AG08395 (cell line): ENCODE measurements around the gene AKT3.

Experiments used
- DNase-seq: peaks from one replicate; pipeline ENCODE4 v3.0.0; 2012; ENCODE audit warnings: mixed read lengths, low spot score

AKT3 gene

GRCh38 chr1:243487036-243487648, 362.9 kb downstream of the AKT3 start:
- DNase-seq, result no peak

- no peak for DNase-seq
These were observed 366.1 kb downstream of the AKT3 start for GRCh38 chr1:243483952-243484351.

- DNase-seq, result no peak
These were observed 366.8 kb downstream of the AKT3 start for GRCh38 chr1:243483071-243483771.

- DNase-seq, result peak; percentile 87
These were observed 367.7 kb downstream of the AKT3 start for GRCh38 chr1:243482141-243483022.

GRCh38 chr1:243481101-243481500, 368.9 kb downstream of the AKT3 start:
- DNase-seq, result no peak

GRCh38 chr1:243477731-243478290, 372.2 kb downstream of the AKT3 start:
- DNase-seq, result peak; percentile 24

- DNase-seq, result peak; percentile 18
These were observed 374.1 kb downstream of the AKT3 start for GRCh38 chr1:243475966-243476365.

- DNase-seq, result no peak
These were observed 375.1 kb downstream of the AKT3 start for GRCh38 chr1:243474906-243475305.

- no peak for DNase-seq
These were observed 375.7 kb downstream of the AKT3 start for GRCh38 chr1:243474136-243474881.

GRCh38 chr1:243473227-243474135, 376.6 kb downstream of the AKT3 start:
- peak; percentile 38 for DNase-seq

- DNase-seq, result peak; percentile 21
These were observed 378.0 kb downstream of the AKT3 start for GRCh38 chr1:243471754-243472745.

- no peak for DNase-seq
These were observed 378.9 kb downstream of the AKT3 start for GRCh38 chr1:243471026-243471685.

- DNase-seq, result peak; percentile 35
These were observed 379.5 kb downstream of the AKT3 start for GRCh38 chr1:243470502-243470901.

GRCh38 chr1:243469497-243469896, 380.5 kb downstream of the AKT3 start:
- DNase-seq, result no peak

- DNase-seq, result no peak
These were observed 384.3 kb downstream of the AKT3 start for GRCh38 chr1:243465738-243466137.

GRCh38 chr1:243465081-243465480, 385.0 kb downstream of the AKT3 start:
- DNase-seq, result no peak

- DNase-seq, result no peak
These were observed 386.9 kb downstream of the AKT3 start for GRCh38 chr1:243462929-243463697.

GRCh38 chr1:243461700-243462099, 388.3 kb downstream of the AKT3 start:
- DNase-seq, result no peak
